AG08395 (cell line): ENCODE measurements around the gene EXOC4.
"Not testable (repeated sequence)": the region's sequence is repeated elsewhere in the genome, so short reads cannot be mapped to it uniquely, and the experiment has no call there.

Experiments used
- DNase-seq: peaks from one replicate; pipeline ENCODE4 v3.0.0; 2012; ENCODE audit warnings: mixed read lengths, low spot score

The EXOC4 gene

DNA sequence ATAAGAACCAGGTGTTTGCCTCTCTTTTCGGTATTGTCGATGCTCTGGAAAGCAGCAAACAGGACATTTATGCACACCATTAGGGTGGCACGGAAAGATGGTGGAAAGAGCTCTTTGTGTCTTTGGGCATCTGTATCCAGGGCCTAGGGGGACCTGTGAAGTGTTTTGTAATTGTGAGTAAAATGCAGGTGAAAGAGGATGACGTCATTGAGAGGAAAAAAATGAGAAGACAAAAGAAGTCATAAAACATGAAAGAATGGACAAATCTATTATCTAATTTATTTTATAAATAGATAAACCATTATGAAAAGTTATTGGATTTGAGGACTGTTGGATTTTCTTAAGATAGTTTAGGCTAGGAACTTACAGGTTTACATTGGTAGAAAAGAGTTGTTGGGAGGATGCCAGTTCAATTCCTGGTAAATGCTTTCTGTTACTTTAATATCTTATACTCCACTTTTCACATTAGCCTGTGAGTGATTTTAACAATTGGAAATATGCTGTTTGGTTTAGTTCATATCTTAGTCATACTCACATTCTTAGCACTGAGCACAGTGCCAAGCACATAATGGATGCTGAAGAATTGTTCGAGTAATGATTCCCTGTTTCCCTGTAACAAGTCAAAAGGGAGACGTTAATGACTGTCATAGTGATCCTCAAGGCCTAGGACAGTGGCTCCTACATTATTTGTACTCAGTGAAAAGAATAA, 62.6 kb downstream of the EXOC4 start:
- DNase-seq, result peak; percentile 53

DNA sequence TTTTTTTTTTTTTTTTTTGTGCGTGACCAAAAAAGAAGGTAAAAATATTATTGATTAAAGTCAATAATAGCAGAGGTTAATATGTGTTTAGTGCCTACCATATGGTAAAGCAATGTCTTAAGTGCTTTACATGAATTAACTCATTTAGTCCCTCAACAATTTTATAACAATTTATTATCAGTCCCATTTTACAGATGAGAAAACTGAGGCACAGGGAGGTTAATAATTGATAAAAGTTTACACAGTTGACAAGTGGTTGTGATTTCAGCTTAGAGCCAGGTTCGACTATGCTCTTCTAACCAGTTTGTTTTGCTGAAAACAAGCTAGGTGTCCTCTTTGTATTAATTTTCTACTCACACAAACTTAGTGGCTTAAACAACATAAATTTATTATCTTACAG, 67.0 kb downstream of the EXOC4 start:
- DNase-seq, result no peak

DNA sequence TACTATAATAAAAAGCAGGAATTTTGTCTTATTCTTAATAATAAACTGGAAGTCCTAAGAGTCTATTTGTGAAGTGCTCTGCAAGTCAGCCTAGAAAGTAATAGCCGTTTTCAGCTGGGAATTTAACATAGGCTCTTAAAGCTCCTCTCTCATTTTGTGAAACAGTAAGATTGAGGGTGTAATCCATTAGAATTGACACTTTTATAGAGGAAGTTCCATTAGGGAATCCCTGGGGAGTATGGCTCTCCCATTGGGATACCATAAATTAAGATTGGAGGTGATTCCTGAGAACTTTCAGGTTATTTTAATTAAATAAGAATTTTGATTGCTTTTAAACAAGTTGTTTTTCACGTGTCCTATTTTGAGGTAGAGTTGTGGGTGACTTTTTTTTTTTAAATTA, 68.0 kb downstream of the EXOC4 start:
- DNase-seq, result no peak

DNA sequence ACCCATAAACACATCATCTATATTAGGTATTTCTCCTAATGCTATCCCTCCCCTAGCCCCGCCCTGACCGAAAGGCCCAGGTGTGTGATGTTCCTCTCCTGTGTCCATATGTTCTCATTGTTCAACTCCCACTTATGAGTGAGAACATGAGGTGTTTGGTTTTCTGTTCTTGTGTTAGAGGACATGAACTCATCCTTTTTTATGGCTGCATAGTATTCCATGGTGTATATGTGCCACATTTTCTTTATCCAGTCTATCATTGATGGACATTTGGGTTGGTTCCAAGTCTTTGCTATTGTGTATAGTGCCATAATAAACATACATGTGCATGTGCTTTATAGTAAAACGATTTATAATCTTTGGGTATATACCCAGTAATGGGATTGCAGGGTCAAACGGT, 68.5 kb downstream of the EXOC4 start:
- not testable (repeated sequence) for DNase-seq

DNA sequence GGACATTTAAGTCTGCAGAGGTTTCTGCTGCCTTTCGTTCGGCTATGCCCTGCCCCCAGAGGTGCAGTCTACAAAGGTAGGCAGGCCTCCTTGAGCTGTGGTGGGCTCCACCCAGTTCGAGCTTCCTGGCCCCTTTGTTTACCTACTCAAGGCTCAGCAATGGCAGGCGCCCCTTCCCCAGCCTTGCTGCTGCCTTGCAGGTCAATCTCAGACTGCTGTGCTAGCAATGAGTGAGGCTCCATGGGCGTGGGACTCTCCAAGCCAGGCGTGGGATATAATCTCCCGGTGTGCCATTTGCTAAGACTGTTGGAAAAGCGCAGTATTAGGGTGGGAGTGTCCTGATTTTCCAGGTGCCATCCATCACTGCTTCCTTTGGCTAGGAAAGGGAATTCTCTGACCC, 73.9 kb downstream of the EXOC4 start:
- DNase-seq, result not testable (repeated sequence)

DNA sequence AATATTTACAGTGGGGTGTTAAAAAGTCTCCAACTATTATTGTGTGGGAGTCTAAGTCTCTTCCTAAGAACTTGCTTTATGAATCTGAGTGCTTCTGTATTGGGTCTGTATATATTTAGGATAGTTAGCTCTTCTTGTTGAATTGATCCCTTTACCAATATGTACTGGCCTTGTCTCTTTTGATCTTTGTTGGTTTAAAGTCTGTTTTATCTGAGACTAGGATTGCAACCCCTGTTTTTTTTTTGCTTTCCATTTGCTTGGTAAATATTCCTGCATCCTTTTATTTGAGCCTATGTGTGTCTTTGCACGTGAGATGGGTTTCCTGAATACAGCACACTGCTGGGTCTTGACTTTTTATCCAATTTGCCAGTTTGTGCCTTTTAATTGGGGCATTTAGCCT, 75.1 kb downstream of the EXOC4 start:
- not testable (repeated sequence) for DNase-seq

DNA sequence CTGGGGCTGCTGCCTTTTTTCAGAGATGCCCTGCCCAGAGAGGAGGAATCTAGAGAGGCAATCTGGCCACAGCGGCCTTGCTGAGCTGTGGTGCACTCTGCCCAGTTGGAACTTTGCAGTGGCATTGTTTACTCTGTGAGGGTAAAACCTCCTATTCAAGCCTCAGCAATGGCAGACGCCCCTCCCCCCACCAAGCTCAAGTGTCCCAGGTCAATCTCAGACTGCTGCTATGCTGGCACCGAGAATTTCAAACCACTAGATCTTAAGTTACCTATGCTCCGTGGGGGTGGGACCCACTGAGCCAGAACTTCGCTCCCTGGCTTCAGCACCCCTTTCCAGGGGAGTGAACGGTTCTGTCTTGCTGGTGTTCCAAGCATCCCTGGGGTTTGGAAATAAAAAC, 77.2 kb downstream of the EXOC4 start:
- DNase-seq, result no peak

DNA sequence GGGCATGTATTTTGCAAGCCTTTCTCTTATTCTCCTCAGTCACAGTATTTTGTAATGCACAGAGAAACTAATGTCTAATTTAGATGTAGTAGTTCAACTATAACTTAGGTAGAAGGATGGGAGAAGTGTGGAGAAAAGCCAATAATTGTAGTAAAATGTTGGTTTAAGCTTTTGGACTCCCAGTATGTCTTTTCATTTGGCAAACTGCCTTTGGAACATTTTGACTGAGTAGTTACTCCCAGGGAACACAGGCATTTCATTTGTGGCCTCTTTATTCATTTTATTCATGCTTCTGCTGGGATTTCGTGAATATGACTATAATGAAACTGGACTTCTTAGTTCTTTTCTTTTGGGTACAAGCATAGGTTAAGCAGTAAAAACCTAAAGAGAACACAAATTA, 79.0 kb downstream of the EXOC4 start:
- no peak for DNase-seq

DNA sequence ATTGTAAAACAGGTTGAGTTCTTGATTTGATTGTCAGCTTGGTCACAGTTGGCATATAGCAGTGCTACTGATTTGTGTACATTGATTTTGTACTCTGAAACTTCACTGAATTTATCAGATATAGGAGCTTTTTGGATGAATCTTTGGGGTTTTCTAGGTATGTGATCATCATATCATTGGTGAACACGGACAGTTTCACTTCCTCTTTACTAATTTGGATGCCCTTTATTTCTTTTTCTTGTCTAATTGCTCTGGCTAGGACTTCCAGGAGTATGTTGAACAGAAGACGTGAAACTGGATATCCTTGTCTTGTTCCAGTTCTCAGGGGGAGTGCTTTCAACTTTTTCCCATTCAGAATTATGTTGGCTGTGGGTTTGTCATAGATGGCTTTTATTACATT, 86.9 kb downstream of the EXOC4 start:
- DNase-seq, result no peak

DNA sequence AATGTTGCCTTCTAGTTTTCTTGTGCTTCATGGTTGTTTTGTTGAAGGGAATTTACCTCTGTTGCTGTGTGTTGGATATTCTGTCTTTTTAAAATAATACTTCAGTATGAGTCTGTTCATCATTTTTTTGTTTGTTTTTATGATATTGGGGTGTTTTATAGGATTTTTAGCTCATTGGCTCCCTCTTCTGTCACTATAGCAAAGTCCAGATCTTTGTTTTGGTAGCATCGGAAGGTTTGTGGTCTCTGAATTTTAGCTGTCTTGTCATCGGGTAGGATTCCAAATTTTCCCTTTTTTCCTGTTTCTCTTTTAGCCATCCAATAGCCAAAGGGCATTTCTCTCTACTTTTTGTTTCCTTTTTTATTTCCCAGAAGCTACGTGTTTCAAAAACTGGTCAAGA, 91.4 kb downstream of the EXOC4 start:
- peak; percentile 44 for DNase-seq

DNA sequence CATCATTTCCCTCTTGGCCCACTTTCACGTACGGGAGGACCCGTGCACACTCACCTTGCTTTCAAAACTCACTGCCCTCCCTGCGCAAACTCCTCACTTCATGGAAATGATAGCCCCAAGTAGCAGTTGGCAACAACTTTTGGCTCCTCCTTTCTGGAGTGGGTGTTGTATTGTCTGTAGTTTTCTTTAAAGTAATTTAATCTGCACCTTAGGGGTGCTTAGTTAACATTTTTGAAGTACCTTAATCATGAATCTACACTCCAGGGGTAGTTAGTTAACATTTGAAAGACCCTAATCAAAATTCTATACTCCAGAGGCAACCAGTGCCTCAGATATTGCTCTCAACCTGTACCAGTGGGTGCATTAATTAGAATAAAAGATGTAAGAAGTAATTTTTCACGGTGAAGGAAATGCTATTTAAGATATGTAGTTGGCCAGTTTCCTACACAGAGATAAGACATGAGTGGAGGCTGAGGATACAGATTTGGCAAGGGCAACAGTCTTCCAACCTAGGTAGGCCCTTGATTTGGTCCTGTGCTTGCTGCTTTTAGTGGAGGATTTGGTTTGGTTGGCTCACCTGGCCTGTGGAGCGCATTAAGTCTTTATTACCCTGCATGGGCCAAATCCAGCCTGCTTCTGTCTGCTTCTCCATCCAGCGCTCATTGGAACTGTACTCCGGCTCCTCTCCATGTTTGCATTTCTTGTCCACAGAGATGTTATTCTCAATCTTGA, 93.0 kb downstream of the EXOC4 start:
- no peak for DNase-seq

DNA sequence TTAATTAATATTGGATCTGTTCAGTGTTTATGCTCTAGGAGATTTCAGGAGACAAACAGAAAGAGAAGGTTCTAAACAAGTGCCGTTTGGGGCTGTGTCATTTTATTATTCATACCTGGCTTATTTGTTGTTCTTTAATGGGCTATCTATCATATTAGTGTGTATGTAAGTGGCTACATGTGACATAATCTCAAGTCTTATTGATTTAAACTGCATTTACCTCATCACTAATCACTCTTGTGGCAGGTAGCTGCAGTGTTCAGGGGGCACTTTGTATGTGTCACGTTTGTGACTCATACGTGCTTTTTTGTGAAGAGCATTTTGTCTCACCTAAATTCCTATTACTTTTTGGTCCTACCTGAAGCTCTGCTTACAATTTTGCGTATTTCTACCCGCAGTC, 95.4 kb downstream of the EXOC4 start:
- DNase-seq, result no peak

DNA sequence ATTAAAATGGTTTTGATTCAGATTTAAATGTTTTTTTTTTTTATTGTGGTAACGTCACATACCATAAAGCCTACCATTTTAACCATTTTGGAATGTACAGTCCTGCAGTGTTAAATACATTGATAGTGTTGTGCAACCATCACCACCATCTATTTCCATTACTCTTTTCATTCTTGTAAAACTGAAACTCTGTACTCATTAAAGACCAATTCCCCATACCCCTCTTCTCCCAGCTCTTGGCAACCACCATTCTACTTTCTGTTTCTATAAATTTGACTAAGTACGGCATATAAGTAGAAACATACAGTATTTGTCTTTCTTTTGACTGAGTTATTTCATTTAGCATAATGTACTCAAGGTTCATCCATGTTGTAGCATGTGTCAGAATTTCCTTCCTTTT, 96.2 kb downstream of the EXOC4 start:
- DNase-seq, result no peak

DNA sequence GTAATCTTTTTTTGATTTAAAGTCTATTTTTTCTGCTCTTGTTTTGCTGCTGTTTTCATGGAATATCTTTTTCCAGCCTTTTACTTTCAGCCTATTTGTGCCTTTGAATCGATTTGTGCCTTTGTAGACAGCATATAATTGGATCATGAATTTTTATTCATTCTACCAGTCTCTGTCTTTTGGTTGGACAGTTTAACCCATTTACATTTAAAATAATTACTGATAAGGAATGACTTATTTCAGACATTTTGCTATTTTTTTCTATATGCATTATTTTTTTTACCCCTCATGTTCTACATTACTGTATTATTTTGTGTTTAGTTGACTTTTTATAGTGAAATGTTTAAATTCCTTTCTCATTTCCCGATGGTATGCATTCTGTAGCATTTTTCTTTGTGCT, 99.6 kb downstream of the EXOC4 start:
- no peak for DNase-seq

DNA sequence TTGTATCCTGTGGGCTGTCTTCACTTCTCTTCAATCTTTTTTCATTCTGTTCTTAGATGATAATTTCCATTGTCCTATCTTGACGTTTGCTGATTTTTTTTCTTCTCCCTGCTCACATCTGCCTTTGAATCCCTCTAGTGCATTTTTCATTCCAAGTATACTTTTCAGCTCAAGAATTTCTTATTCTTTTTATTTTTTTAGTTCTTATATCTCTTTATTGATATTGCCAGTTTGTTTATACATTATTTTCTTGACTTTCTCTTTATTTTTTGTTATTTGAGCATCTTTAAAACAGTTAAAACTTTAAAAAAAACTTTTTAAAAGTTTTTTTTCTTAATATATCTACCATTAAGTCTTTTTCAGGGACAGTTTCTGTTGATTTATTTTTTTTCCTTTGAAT, 100.9 kb downstream of the EXOC4 start:
- DNase-seq, result no peak

DNA sequence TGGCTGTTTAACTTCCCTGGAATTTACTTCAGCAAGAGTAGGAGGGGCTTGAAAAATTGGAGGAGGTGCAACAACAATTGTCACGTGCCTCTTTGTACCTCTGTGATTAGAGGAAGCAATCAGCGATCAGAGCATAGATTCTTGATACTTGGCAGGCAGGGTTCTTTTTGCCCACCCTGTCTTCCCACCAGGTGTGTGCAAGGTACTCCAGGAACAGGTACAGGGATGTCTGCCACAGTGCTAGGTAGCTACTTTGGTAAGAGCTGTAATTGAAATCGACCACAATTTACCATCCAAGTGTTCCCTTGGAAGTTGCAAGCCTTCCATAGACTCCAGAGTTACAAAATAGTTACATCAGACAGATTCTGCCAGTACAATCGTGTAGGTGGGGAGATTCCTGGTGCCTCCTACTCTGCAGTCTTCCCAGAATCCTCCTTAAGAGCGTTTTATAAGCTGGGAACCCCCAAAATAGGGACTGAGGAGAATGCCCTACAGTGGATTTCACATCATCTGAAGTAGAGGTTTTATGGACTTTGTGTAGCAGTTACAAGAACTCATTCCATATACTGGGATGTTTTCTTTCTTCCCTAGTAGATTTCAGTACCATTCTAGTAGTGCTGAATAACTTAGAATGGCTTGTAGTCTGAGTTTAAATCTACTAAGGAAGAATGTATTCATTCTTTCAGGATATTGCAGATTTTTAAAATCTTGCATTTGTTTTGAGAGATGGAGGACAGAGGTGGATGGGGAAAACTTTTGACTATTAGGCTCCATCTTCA, 101.9 kb downstream of the EXOC4 start:
- no peak for DNase-seq

DNA sequence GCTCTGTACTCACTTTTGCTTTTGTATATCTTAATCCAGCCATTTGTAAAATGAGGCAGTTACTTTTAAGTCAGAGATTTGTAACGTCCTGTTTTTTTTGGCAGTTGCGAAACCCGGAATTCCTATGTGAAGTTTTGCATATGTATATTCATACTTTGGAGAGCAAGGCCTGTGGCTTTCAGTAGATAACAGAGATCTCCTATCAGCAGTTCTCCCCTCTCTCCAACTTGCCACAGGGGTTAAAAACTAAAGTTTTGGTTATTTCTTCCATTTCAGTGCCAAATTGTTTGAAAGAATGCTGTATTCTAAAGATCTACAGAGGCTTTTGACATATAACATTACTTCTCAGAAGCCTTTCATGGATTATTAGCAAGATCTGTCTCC, 102.4 kb downstream of the EXOC4 start:
- DNase-seq, result no peak

DNA sequence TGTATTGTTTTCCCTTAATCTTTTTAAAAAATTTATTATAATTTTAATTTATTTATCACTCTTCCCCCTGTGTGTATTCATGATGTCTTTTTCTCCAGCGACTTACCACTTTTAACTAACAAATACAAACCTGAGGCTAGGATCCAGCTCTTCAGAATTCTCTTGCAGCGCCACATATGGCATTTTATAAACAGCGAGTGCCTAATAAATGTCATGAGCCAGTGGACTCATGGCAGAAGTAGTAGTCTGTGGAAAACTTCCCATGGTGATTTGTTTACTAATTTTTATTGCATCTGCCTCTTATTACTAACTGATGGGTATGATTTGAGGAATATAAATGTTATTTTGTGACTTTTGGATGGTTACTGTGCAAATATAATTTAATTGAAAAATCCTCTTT, 102.9 kb downstream of the EXOC4 start:
- no peak for DNase-seq

DNA sequence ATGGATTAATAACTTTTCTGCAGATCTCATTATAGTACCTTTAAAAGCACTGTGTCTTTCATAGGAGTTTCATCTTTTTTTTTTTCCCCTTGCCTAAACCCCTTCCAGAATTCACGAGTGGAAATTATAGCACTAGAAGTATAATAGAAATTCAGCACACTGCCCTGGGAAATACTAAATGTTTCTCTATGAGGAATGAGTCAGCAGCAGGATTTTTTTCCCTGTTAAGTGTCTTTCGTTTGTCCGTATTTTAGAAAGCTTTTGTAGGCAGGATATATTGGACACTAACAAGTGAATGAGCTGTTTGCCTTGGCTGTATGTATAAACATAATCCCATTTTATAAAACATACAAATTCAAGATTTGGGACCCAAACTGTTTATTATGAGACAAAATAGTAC, 105.8 kb downstream of the EXOC4 start:
- peak; percentile 9 for DNase-seq

DNA sequence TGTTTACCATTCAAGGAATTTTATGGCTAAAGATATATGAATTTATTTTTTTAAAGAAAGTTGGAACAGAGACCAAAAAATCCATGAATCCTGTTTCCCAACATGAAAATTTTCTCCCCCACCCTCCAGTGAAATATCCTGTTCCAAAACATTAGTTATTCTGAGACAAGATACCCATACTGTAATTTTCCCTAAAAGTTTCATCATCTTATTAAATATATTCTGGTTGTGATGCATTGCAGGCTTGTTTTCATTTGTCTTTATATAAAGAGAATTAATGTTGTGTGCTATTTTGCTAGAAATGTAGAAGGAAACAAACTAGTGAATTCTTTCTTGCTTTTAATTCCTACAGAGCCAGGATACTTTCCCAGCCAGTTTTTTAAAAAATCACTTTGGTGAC, 106.6 kb downstream of the EXOC4 start:
- no peak for DNase-seq

DNA sequence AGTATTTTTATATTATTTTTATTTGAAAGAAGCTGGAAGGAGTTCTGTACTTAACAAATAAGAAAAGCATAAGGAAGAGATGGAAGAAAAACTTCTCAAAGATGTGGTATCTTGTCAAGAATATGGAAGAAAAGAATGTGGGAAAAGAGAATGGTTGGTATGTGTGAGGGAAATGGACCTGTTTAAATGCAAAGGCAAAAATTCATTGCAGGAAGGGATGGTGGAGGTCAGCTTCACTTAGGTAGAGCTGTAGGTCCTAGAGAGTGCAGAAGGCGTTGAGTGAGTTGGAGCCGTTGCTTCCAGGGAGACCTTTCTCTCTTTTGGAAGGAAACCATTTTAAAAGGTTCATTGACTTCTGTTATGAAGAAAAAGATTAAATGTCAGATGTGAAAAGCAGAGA, 107.3 kb downstream of the EXOC4 start:
- DNase-seq, result no peak

DNA sequence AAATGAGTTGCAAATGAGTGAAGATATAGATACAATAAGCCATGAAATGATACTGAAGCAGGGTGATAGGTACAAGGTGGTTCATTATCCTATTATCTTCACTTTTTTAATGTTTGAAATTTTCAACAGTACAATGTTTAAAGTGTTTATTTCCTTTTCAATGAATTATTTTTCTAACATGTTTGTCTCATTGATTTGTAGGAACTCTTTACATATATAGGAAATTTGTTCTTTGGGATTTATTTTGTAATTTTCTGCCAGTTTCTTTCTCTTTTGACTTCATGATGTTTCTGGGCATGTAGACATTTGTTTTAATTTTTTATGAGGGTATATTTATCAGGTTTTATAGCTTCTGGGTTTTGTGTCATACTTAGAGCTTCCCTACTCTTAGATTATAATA, 108.9 kb downstream of the EXOC4 start:
- no peak for DNase-seq
